ENCODE data around the gene SCUBE2. TPM values are rescaled to one million over a fixed set of nuclear protein-coding genes. Genes with fewer than 3 reads are reported as not detected.

Gene SCUBE2
- total RNA-seq, 4 donors from 2014 or later = 4.6 to 20.0 (median 10.9) TPM

DNA sequence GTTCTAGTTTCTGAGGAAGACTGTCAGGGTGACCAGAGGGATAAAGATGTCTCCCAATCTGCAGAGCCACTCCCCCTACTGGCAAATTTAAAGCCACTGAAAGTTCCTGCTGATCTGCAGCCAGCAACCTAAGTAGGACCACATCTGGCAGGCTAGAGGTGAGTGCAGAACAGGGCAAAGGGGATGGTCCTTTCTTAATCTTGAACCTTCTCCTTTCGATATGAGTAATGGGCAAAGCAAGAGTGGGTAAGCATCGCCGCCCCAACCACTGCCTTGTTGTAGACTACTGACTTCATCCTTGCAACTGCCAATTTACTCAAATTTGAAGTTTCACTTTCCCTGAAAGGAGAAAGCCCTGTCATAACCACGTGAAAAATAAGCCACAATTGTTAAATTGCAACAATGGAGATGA, 30.7 kb downstream of the SCUBE2 start:
- in situ Hi-C loops (cut with MboI; ENCODE audit: low pct_ligation_motif_present in 1 of 4, low pct_unique_long_range_greater_than_20kb in 1 of 4, low sequenced_read_pairs in 3 of 4) (no loop called here), intact Hi-C loops (cut with DNase I; ENCODE audit: low total_unique reads) (no loop called here)
- Histone ChIP-seq H3K4me3 (no peak overlapping the region), H3K4me1 (no peaks in the 10 kb centered on the region), H3K9me3 (no peaks in the 10 kb centered on the region), H3K27ac (no peak overlapping the region), H3K27me3 (no peaks in the 10 kb centered on the region), H3K36me3 (no peaks in the 10 kb centered on the region)
- DNase-seq = no peak
- TF ChIP-seq EP300 (IDR thresholded peaks at IDR 0.05; ENCODE audit: low read depth) = no peak
- TF ChIP-seq, protein P1, sequence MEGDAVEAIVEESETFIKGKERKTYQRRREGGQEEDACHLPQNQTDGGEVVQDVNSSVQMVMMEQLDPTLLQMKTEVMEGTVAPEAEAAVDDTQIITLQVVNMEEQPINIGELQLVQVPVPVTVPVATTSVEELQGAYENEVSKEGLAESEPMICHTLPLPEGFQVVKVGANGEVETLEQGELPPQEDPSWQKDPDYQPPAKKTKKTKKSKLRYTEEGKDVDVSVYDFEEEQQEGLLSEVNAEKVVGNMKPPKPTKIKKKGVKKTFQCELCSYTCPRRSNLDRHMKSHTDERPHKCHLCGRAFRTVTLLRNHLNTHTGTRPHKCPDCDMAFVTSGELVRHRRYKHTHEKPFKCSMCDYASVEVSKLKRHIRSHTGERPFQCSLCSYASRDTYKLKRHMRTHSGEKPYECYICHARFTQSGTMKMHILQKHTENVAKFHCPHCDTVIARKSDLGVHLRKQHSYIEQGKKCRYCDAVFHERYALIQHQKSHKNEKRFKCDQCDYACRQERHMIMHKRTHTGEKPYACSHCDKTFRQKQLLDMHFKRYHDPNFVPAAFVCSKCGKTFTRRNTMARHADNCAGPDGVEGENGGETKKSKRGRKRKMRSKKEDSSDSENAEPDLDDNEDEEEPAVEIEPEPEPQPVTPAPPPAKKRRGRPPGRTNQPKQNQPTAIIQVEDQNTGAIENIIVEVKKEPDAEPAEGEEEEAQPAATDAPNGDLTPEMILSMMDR (IDR thresholded peaks at IDR 0.05) = no peak
- no peak for TF ChIP-seq POLR2AphosphoS5 (IDR thresholded peaks at IDR 0.05)
- TF ChIP-seq POLR2A (IDR thresholded peaks at IDR 0.05) = no peak
- WGBS, 2 donors (ENCODE audit: low coverage in 1 of 2) = 58 to 73% methylated on average over 4 of the region's 4 CpGs

DNA sequence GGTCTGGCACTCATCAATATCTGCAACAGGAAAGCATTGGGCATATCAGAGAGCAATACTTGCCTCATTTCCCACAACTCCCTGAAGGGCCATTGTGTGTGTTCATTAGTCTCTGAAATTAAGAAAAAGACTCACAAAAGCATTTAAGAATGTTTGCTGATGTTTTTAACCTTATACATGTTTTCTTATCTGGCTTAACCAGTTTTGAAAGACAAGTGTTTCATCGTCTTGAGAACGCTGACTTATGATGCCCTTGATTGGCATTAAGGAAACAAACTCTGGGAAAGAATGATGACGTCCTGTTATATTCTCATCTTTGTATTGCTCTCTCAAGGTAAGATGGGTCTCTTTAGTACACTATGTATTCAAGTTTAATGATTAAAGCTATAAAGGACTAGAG, 32.0 kb downstream of the SCUBE2 start:
- Histone ChIP-seq H3K27ac (no peak overlapping the region), H3K4me1 (no peaks in the 10 kb centered on the region), H3K4me3 (no peak overlapping the region), H3K36me3 (no peaks in the 10 kb centered on the region), H3K27me3 (no peaks in the 10 kb centered on the region), H3K9me3 (no peaks in the 10 kb centered on the region)
- in situ Hi-C loops (cut with MboI; ENCODE audit: low pct_ligation_motif_present in 1 of 4, low pct_unique_long_range_greater_than_20kb in 1 of 4, low sequenced_read_pairs in 3 of 4) (no loop called here), intact Hi-C loops (cut with DNase I; ENCODE audit: low total_unique reads) (no loop called here)
- TF ChIP-seq POLR2AphosphoS5 (IDR thresholded peaks at IDR 0.05) = no peak
- no peak for TF ChIP-seq EP300 (IDR thresholded peaks at IDR 0.05; ENCODE audit: low read depth)
- 70 to 75% methylated on average over 3 of the region's 3 CpGs for WGBS, 2 donors (ENCODE audit: low coverage in 1 of 2)
- DNase-seq = no peak

DNA sequence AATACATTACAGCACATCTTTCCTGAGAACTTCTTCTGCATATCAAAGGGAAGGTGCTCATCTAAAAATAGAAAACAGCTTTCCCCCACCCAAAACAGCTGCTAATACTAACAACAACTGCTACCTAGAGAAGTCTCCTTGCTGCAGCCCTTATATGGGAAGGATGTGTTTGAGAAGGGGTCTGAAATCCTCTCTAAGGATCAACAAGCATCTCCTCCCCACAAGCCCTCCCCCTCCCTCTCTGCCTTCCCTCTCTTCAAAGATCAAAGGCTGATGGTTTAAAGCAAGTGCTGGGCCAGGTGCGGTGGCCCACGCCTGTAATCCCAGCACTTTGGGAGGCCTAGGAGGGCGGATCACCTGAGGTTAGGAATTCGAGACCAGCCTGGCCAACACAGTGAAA, 33.5 kb downstream of the SCUBE2 start:
- 92% methylated on average over 4 of the region's 4 CpGs; no CpG with 5 or more reads in 1 of the 2 donors for WGBS, 2 donors (ENCODE audit: low coverage in 1 of 2)
- H3K9me3 ChIP-seq = no peaks in the 10 kb centered on the region
- no peak for DNase-seq
- no peaks in the 10 kb centered on the region for H3K27me3 ChIP-seq
- no peaks in the 10 kb centered on the region for H3K4me1 ChIP-seq
- in situ Hi-C loops (cut with MboI; ENCODE audit: low pct_ligation_motif_present in 1 of 4, low pct_unique_long_range_greater_than_20kb in 1 of 4, low sequenced_read_pairs in 3 of 4) (no loop called here), intact Hi-C loops (cut with DNase I; ENCODE audit: low total_unique reads) (no loop called here)
- TF ChIP-seq POLR2AphosphoS5 (IDR thresholded peaks at IDR 0.05) = no peak
- no peak for TF ChIP-seq EP300 (IDR thresholded peaks at IDR 0.05; ENCODE audit: low read depth)
- no peak for TF ChIP-seq POLR2A (IDR thresholded peaks at IDR 0.05)
- TF ChIP-seq, protein P1 (IDR thresholded peaks at IDR 0.05) = no peak
- no peak overlapping the region for H3K27ac ChIP-seq
- H3K4me3 ChIP-seq = no peak overlapping the region
- H3K36me3 ChIP-seq = no peaks in the 10 kb centered on the region

DNA sequence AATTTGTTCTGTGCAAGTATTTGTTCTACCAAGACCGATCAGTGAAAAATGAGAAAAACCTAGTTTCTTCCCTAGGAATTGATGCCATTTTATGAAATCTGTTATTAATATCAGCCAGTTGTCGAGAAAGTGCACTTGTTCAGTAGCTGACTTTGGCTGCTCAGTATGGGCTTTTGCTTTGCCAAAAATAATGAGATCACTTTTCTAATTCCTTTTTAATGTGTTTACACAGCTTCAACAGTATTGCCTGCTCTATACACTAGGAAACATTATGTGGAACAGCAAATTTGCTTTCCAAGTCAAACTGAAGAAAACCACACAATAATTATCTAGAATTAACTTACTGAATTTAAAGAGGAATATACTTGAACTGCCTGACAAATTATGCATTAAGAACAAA, 34.4 kb downstream of the SCUBE2 start:
- in situ Hi-C loops (cut with MboI; ENCODE audit: low pct_ligation_motif_present in 1 of 4, low pct_unique_long_range_greater_than_20kb in 1 of 4, low sequenced_read_pairs in 3 of 4) = no loop called here
- Histone ChIP-seq H3K9me3 (no peaks in the 10 kb centered on the region), H3K27ac (no peak overlapping the region), H3K27me3 (no peaks in the 10 kb centered on the region), H3K36me3 (no peaks in the 10 kb centered on the region), H3K4me3 (no peak overlapping the region), H3K4me1 (no peaks in the 10 kb centered on the region)
- DNase-seq = no peak
- 56 to 65% methylated on average over 2 of the region's 2 CpGs for WGBS, 2 donors (ENCODE audit: low coverage in 1 of 2)
- TF ChIP-seq POLR2AphosphoS5 (IDR thresholded peaks at IDR 0.05) (no peak), EP300 (IDR thresholded peaks at IDR 0.05; ENCODE audit: low read depth) (no peak), POLR2A (IDR thresholded peaks at IDR 0.05) (no peak)
- TF ChIP-seq, protein P1 (IDR thresholded peaks at IDR 0.05) = no peak
- intact Hi-C loops (cut with DNase I; ENCODE audit: low total_unique reads) = no loop called here

DNA sequence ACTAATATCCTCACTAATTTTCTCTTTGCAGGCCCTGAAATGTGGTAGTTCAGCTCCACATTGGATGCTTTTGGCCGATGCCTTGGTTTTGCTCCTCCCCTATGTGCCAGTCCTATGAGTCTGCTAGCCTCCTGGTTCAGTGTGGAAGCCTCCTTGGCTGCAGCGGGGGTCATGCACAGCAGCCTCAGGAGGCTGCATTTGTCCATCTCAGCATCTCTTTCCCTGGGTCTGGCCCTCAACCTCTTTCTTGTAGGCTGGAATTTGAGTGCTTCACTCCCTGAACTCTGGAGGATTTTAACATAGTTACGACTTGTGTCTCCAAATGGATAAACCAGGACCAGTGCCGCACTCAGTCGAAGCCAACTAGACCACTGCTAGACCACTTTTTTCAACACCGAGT, 34.9 kb downstream of the SCUBE2 start:
- intact Hi-C loops (cut with DNase I; ENCODE audit: low total_unique reads) = no loop called here
- Histone ChIP-seq H3K9me3 (no peaks in the 10 kb centered on the region), H3K36me3 (no peaks in the 10 kb centered on the region), H3K4me1 (no peaks in the 10 kb centered on the region), H3K27me3 (no peaks in the 10 kb centered on the region), H3K4me3 (no peak overlapping the region), H3K27ac (no peak overlapping the region)
- no peak for DNase-seq
- 89 to 92% methylated on average over 5 to 6 of the region's 6 CpGs for WGBS, 2 donors (ENCODE audit: low coverage in 1 of 2)
- in situ Hi-C loops (cut with MboI; ENCODE audit: low pct_ligation_motif_present in 1 of 4, low pct_unique_long_range_greater_than_20kb in 1 of 4, low sequenced_read_pairs in 3 of 4) = no loop called here
- TF ChIP-seq POLR2A (IDR thresholded peaks at IDR 0.05) (no peak), EP300 (IDR thresholded peaks at IDR 0.05; ENCODE audit: low read depth) (no peak), POLR2AphosphoS5 (IDR thresholded peaks at IDR 0.05) (no peak)
- TF ChIP-seq, protein P1 (IDR thresholded peaks at IDR 0.05) = no peak

Data from transverse colon (tissue), 4 donors.